Measurements from ENCODE around the gene ANKRD33. TPM values are rescaled to one million over a fixed set of nuclear protein-coding genes. Genes with fewer than 3 reads are reported as not detected.

The ANKRD33 gene
- total and polyA plus RNA-seq, 2 of the 8 experiments (the other 6 are each of a cell fraction or from before 2014, with no cell fraction given) = 0.41 to 0.53 TPM

DNA sequence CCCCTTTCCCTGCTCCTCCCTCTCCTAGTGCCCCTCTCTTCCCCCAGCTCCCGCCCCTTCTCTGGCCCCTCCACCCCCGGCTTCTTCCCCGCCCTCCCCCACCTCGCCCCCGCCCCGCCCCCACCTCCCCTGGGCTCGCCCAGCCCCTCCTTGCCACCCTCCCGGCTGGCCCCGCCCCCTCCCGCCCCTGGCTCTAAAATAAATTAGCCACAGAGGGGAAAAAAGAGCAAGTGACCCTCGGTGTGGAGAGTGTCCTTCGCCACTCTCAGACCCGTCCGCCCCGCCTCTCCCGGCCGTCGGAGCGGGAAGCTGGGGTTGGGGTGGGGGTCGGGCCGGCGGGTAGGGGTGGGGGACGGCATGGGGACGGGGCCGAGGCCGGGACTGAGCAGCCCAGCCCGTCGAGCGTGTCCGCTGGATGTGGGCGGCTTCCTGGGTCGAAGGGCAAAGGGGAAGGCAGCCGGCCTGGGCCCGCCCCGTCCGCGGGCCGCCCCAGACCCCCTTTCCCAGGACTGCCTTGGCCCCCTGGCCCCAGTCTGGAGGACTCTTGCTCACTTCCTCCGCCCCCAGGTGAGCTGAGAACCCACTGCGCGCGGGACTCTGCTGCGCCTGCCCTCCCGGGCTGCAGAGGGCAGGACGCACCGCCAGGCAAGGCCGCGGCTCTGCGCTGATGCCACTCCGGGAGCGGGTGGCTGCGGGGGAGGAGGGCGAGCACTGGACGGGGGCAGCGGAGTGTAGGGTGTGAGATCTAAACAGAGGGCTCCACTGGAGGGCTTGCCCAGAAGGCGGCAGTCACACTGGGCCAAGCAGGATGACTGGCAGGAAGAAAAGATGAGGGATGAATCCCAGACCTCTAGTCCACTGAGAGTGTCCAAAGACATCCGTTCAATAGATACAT lies 38.8 kb upstream of the ANKRD33 start (continued):
- TF ChIP-seq SUZ12 (IDR thresholded peaks at IDR 0.05; ENCODE audit: low read length) (peak; percentile 14; the same call in 1 of the 2 replicates), KDM4A (IDR thresholded peaks at IDR 0.05; ENCODE audit: low read depth, low read length, severe bottlenecking) (peak; percentile 9), SP2 (IDR thresholded peaks at IDR 0.05; ENCODE audit: low read length) (no peak), YY1 (IDR thresholded peaks at IDR 0.05; ENCODE audit: low read depth, low read length) (no peak), SIRT6 (IDR thresholded peaks at IDR 0.05; ENCODE audit: low read length) (no peak), BACH1 (IDR thresholded peaks at IDR 0.05; ENCODE audit: low read length) (no peak; the same call in 1 of the 2 replicates), EZH2 (IDR thresholded peaks at IDR 0.05; ENCODE audit: low read depth, low read length, severe bottlenecking) (no peak), JUND (IDR thresholded peaks at IDR 0.05; ENCODE audit: low read length) (no peak), TAF7 (optimal IDR thresholded peaks at IDR 0.05; ENCODE audit: borderline replicate concordance, low read depth, low read length) (no peak)
- TF ChIP-seq, protein P1, sequence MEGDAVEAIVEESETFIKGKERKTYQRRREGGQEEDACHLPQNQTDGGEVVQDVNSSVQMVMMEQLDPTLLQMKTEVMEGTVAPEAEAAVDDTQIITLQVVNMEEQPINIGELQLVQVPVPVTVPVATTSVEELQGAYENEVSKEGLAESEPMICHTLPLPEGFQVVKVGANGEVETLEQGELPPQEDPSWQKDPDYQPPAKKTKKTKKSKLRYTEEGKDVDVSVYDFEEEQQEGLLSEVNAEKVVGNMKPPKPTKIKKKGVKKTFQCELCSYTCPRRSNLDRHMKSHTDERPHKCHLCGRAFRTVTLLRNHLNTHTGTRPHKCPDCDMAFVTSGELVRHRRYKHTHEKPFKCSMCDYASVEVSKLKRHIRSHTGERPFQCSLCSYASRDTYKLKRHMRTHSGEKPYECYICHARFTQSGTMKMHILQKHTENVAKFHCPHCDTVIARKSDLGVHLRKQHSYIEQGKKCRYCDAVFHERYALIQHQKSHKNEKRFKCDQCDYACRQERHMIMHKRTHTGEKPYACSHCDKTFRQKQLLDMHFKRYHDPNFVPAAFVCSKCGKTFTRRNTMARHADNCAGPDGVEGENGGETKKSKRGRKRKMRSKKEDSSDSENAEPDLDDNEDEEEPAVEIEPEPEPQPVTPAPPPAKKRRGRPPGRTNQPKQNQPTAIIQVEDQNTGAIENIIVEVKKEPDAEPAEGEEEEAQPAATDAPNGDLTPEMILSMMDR (IDR thresholded peaks at IDR 0.05; ENCODE audit: control extremely low read depth in 1 of 3, insufficient read depth in 1 of 3, low read depth in 1 of 3, low read length in 3 of 3) = peak; percentile 24 to 45 (median 38)

All from H1 (cell line).